Measurements from ENCODE around the gene MYT1.

GRCh38 chr20:64115171-64115911 is 48.9 kb upstream of the MYT1 start:
- TF ChIP-seq POLR2A (IDR thresholded peaks at IDR 0.05; ENCODE audit: low read depth, low read length): no peak
- TF ChIP-seq POLR2AphosphoS5 (IDR thresholded peaks at IDR 0.05; ENCODE audit: low read depth, low read length): no peak
- TF ChIP-seq TAF1 (IDR thresholded peaks at IDR 0.05; ENCODE audit: low read depth, low read length): no peak
- TF ChIP-seq SPI1 (IDR thresholded peaks at IDR 0.05; ENCODE audit: low read depth, low read length): no peak
- TF ChIP-seq PAX5 (IDR thresholded peaks at IDR 0.05; ENCODE audit: insufficient read depth, low read length, severe bottlenecking): no peak
